Measurements from ENCODE around the gene DPF3.

The DPF3 gene

GRCh38 chr14:72792051-72792788 is 101.7 kb downstream of the DPF3 start:
- no peak for TF ChIP-seq CTCF (IDR thresholded peaks at IDR 0.05; ENCODE audit: low read depth, low read length, missing control alignments)
- in situ Hi-C loops (cut with HindIII; ENCODE audit: low sequenced_read_pairs): no loop called here
- peak overlapping the region; percentile 3 for H3K4me3 ChIP-seq (ENCODE audit: low read depth, low read length)
- DNase-seq (ENCODE audit: low read depth): no peak

- TF ChIP-seq CTCF (IDR thresholded peaks at IDR 0.05; ENCODE audit: low read depth, low read length, missing control alignments): no peak
- no peak overlapping the region for H3K4me3 ChIP-seq (ENCODE audit: low read depth, low read length)
- no peak for DNase-seq (ENCODE audit: low read depth)
- in situ Hi-C loops (cut with HindIII; ENCODE audit: low sequenced_read_pairs): no loop called here
Measured at GRCh38 chr14:72790887-72791566, 102.9 kb downstream of the DPF3 start.

- DNase-seq (ENCODE audit: low read depth): no peak
- TF ChIP-seq CTCF (IDR thresholded peaks at IDR 0.05; ENCODE audit: low read depth, low read length, missing control alignments): no peak
- no peak overlapping the region for H3K4me3 ChIP-seq (ENCODE audit: low read depth, low read length)
- in situ Hi-C loops (cut with HindIII; ENCODE audit: low sequenced_read_pairs): no loop called here
Measured at GRCh38 chr14:72788972-72789728, 104.8 kb downstream of the DPF3 start.

GRCh38 chr14:72788255-72788654 is 105.6 kb downstream of the DPF3 start:
- TF ChIP-seq CTCF (IDR thresholded peaks at IDR 0.05; ENCODE audit: low read depth, low read length, missing control alignments): no peak
- in situ Hi-C loops (cut with HindIII; ENCODE audit: low sequenced_read_pairs): no loop called here
- DNase-seq (ENCODE audit: low read depth): no peak
- no peak overlapping the region for H3K4me3 ChIP-seq (ENCODE audit: low read depth, low read length)

GRCh38 chr14:72787841-72788240 is 106.1 kb downstream of the DPF3 start:
- no peak for DNase-seq (ENCODE audit: low read depth)
- TF ChIP-seq CTCF (IDR thresholded peaks at IDR 0.05; ENCODE audit: low read depth, low read length, missing control alignments): no peak
- in situ Hi-C loops (cut with HindIII; ENCODE audit: low sequenced_read_pairs): no loop called here
- no peak overlapping the region for H3K4me3 ChIP-seq (ENCODE audit: low read depth, low read length)
